Fibroblast of pulmonary artery (primary cell): ENCODE data around the gene TNS4.

Experiments used
- DNase-seq: peaks from one replicate; pipeline ENCODE4 v3.0.0-alpha.2; 2010; ENCODE audit warnings: low read depth
- H3K4me3 ChIP-seq: replicated peaks from 2 replicates; pipeline ENCODE4 v1.5.1; 2011; ENCODE audit warnings: low read depth, mild to moderate bottlenecking, control low read depth, low read length, moderate library complexity
- TF ChIP-seq, protein P1 (sequence below): IDR thresholded peaks from 2 replicates; pipeline ENCODE4 v1.5.1; 2011; ENCODE audit warnings: mild to moderate bottlenecking, control low read depth, low read length, inconsistent platforms; ENCODE audit errors: missing control alignments

Gene TNS4

DNA sequence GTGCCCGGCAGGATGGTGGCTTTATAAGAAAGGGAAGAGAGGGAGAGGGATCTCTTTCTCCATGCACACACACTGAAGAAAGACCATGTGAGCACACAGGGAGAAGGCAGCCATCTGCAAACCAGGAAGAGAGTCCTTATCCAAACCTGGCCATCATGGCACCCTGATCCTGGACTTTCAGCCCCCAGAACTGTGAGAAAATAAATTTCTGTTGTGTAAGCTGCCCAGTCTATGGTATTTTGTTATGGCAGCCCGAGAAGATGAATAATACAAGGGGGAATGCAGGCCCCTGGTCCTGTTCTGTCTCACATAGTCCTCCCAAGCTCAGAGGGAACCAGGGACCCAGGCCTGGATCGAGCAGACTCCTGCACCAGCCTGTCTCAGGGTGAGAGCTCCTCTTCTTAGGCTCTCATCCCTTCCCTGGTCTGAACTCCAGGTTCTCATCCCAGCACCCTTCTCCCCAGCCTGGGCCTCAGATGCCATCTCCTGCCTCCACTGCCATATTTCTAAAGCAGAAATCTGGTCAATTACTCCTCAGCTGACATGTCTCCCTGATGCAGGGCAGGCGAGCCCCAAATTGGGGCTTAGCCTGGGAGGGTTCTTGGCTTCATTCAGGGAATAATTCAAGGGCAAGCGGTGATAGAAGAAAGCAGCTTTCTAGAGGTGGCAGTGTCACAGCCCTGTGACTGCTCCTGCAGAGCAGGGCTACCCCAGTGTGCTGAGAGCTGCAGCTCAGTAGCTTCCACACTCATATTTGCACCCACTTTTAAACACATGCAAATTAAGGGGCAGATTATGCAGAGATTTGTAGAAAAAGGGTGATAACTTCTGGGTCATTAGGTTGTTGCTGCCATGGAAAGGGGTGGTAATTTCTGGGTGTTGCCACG lies 29.3 kb downstream of the TNS4 start:
- no peak for DNase-seq
- TF ChIP-seq, protein P1, sequence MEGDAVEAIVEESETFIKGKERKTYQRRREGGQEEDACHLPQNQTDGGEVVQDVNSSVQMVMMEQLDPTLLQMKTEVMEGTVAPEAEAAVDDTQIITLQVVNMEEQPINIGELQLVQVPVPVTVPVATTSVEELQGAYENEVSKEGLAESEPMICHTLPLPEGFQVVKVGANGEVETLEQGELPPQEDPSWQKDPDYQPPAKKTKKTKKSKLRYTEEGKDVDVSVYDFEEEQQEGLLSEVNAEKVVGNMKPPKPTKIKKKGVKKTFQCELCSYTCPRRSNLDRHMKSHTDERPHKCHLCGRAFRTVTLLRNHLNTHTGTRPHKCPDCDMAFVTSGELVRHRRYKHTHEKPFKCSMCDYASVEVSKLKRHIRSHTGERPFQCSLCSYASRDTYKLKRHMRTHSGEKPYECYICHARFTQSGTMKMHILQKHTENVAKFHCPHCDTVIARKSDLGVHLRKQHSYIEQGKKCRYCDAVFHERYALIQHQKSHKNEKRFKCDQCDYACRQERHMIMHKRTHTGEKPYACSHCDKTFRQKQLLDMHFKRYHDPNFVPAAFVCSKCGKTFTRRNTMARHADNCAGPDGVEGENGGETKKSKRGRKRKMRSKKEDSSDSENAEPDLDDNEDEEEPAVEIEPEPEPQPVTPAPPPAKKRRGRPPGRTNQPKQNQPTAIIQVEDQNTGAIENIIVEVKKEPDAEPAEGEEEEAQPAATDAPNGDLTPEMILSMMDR: no peak
- no peak overlapping the region for H3K4me3 ChIP-seq

DNA sequence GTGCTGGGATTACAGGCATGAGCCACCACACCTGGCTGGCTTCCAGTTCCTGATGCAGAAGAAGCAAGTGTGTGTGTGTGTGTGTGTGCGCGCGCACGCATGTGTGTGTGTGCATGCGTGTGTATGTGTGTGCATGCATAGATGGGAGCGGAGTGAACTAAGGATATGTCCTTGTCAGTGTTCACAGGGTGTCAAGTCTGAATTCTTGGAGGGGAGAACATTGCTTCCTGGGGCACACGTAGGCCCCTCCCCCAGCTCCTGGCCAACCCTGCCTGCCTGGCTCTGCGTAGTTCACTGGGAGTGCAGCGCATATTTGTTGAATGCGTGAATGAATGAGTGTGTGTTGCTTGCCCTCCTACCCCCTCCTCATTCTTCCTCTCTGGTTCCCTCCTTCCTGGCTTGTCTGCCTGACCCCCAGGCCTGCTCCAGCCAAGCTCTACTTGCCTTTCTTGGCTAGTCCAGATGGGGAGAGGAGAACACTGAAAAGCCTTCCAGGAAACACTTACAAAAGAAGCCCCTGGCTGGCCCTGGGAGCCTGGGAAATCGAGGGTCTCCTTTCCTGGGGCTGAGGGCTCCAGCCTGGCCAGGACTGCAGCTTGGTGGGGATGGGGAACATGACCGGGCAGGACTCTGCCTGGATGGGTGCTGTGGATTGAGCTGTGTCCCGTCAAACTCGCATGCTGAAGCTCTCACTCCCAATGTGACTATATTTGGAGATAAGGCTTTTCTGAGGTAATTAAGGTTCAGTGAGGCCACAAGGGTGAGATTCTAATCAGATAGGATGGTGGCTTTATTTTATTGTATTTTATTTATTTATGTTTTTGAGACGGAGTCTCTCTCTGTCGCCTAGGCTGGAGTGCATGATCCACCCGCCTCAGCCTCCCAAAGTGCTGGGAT lies 30.2 kb downstream of the TNS4 start:
- TF ChIP-seq, protein P1: no peak
- H3K4me3 ChIP-seq: no peak overlapping the region
- DNase-seq: peak; percentile 77

DNA sequence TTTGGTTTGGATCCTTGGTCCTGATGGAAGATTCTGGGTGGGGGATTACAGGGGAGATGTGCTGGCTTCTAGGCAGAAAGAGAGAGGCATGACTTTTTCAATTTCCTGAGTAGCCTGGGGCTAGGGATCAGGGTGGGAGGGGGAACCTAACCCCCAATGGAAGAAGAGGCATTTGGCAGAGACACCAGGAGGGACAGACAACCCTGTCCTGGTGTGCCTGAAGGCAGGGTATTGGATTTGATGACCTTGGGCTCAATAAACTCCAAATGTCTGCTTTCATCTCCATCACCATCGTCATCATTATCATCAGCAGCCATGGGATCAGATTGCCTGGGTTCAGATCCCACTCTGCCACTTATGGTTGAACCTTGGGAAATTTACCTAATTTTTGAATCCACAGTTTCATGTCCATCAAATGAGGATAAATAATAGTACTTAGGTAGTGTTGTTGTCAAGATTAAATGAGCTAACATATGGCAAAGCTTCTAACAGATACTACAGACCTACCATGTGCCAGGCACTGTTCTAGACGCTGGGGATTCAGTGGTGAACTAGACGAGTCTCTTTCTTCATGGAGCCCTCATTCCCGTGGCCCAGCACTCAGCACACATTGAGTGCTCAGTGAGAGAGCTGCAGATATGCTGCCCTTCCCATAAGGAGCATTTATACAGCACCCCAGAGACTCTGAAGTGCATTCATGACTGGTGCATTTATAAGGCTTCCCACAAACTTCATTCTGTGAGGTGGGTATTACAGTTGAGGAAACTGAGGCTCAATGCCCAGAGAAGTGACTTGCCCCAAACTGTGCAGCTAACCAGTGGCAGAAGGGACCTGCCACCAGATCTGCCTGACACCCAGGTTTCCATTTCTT lies 31.4 kb downstream of the TNS4 start:
- TF ChIP-seq, protein P1: no peak
- H3K4me3 ChIP-seq: no peak overlapping the region
- no peak for DNase-seq

DNA sequence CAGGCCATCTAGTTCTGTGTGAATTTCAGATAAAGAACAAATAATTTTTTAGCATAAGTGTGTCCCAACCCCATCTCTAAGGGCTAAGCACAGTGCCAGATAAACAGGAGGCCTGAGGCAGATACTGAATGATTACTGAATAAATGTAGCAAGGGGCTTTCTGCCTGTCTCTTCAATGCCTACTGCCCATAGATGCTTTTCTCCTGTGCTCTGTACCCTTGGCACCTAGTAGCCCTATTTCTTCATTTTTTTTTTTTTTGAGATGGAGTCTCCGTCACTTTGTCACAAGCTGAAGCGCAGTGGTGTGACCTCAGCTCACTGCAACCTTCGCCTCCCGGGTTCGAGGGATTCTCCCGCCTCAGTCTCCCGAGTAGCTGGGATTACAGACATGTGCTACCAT lies 32.9 kb downstream of the TNS4 start:
- no peak for DNase-seq

DNA sequence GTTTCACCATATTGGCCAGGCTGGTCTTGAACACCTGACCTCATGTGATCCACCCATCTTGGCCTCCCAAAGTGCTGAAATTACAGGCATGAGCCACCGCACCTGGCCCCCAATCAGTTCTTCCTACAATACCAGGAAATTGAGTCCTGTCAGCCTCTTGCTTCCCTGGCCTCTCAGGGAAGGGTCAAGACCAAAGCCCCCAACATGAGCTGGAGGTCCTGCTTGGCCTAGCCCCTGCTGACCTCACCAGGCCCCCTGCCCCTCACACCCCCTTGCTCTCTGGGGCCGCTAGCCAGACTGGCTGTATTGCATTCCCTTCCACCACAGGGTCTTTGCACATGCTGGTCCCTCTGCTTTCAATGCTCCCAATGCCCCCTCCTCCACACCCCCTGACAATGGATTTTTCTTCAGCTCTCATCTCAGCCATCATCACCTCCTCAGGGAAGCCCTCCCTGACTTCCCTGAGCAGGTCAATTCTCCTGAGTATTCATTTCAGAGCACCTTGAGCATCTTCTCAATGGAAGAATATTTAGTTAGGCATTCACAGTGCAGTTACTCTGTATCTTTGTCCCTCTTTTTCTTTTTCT lies 34.0 kb downstream of the TNS4 start:
- TF ChIP-seq, protein P1: no peak
- no peak for DNase-seq

More for the DNA sequence above, 32.9 kb downstream of the TNS4 start:
- TF ChIP-seq, protein P1: no peak
- H3K4me3 ChIP-seq: no peak overlapping the region

More for the DNA sequence above, 34.0 kb downstream of the TNS4 start:
- H3K4me3 ChIP-seq: no peak overlapping the region
